K562 (cell line): ENCODE measurements around the gene STON2. TPM values are rescaled to one million over a fixed set of nuclear protein-coding genes. Genes with fewer than 3 reads are reported as not detected.

Experiments used
- ATAC-seq: fragments of 200-7000 bp; cut with Tn5 transposase; 3 replicates; pipeline ENCODE4 v1.9.1; 2020; ENCODE audit warnings: moderate library complexity
- BruUV-seq: library from RNA; stranded (reverse); fragments of 400-500 nt; replicated peaks from 2 replicates; lab custom pipeline; 2021; lab: Mats Ljungman, UMichigan
- CTCF ChIA-PET: fragments of 300-600 bp; formaldehyde crosslinking; extraction: SDS; loops from one replicate; lab custom pipeline; 2021; ENCODE audit warnings: low intra/inter-chr PET ratio; lab: Yijun Ruan, JAX
- POLR2A ChIA-PET: fragments of 300-600, 350-650 bp; sonication (Branson Sonifier 250); formaldehyde crosslinking; extraction: SDS; loops from one replicate; lab custom pipeline; 2021; ENCODE audit warnings: antibody characterized with exemption, inconsistent platforms; lab: Yijun Ruan, JAX
- DNase-seq, 4 experiments: peaks; one replicate each; pipeline versions ENCODE4 v3.0.0 to v3.0.0-alpha.2; 2011 to 2018; ENCODE audit warnings: low spot score in 3 of 4, mixed read lengths in 3 of 4; ENCODE audit errors: extremely low read depth in 1 of 4
- FAIRE-seq: peaks from 2 replicates; lab custom pipeline; 2011; peaks lifted over from hg19 to GRCh38; lab: Jason Lieb, UNC
- H2AFZ ChIP-seq: 2 replicates; pipeline ENCODE4 v1.6.0; 2011; ENCODE audit warnings: low read depth, low read length, control low read depth, inconsistent platforms
- H3K27ac ChIP-seq: fragments of 200-600 bp; 3 replicates; pipeline ENCODE4 v1.8.0; 2011; ENCODE audit warnings: low read depth, mild to moderate bottlenecking, control low read depth, inconsistent platforms, low read length, moderate library complexity, mixed read lengths; ENCODE audit errors: extremely low read depth
- H3K27me3 ChIP-seq, 2 experiments: fragments of 300-600 bp in 1 of 2; 2 replicates in 1 of 2; 3 replicates in 1 of 2; pipeline versions ENCODE4 v1.6.0 to v1.8.0; 2011; ENCODE audit warnings: inconsistent platforms in 2 of 2, low read length in 2 of 2, mild to moderate bottlenecking in 1 of 2, mixed read lengths in 1 of 2, moderate library complexity in 1 of 2; ENCODE audit not compliant: control insufficient read depth in 2 of 2, insufficient read depth in 2 of 2
- H3K36me3 ChIP-seq: fragments of 300-600 bp; 3 replicates; pipeline ENCODE4 v1.8.0; 2011; ENCODE audit warnings: mild to moderate bottlenecking, low read length, inconsistent platforms; ENCODE audit not compliant: control insufficient read depth, insufficient read depth
- H3K4me1 ChIP-seq, 2 experiments: fragments of 200-600 bp in 1 of 2; replicated peaks in 1 of 2; 2 replicates in 1 of 2; 3 replicates in 1 of 2; pipeline versions ENCODE4 v1.5.1 to v1.8.0; 2011; ENCODE audit warnings: inconsistent platforms in 2 of 2, low read length in 2 of 2, mild to moderate bottlenecking in 1 of 2, mixed read lengths in 1 of 2, moderate library complexity in 1 of 2; ENCODE audit not compliant: control insufficient read depth in 2 of 2, insufficient read depth in 2 of 2
- H3K4me2 ChIP-seq: 2 replicates; pipeline ENCODE4 v1.6.1; 2011; ENCODE audit warnings: low read length, control low read depth, inconsistent platforms, mixed read lengths; ENCODE audit not compliant: insufficient read depth
- H3K4me3 ChIP-seq: fragments of 200-600 bp; sonication (generic), shearing (Covaris generic); 2 replicates; pipeline ENCODE4 v1.5.1; 2016; ENCODE audit warnings: control low read depth, inconsistent platforms
- H3K79me2 ChIP-seq: fragments of 200-600 bp; 3 replicates; pipeline ENCODE4 v1.8.0; 2011; ENCODE audit warnings: low read length, inconsistent platforms; ENCODE audit not compliant: control insufficient read depth, insufficient read depth
- H3K9ac ChIP-seq, 2 experiments: 2 replicates each; pipeline versions ENCODE4 v1.6.0 to v1.6.1; 2011; ENCODE audit warnings: low read depth in 2 of 2, low read length in 2 of 2, control low read depth in 1 of 2, inconsistent platforms in 1 of 2, mild to moderate bottlenecking in 1 of 2, mixed read lengths in 1 of 2; ENCODE audit not compliant: insufficient read depth in 1 of 2
- H3K9me1 ChIP-seq: one replicate; pipeline ENCODE4 v1.6.0; 2011; ENCODE audit warnings: inconsistent platforms, mild to moderate bottlenecking, low read length, moderate library complexity; ENCODE audit not compliant: control insufficient read depth, insufficient read depth
- H3K9me3 ChIP-seq: replicated peaks from 2 replicates; pipeline ENCODE4 v1.5.1; 2011; ENCODE audit warnings: low read depth, low read length, inconsistent platforms; ENCODE audit not compliant: control insufficient read depth, insufficient read depth
- H4K20me1 ChIP-seq: replicated peaks from 2 replicates; pipeline ENCODE4 v1.6.1; 2011; ENCODE audit warnings: low read length, inconsistent platforms, mixed read lengths; ENCODE audit not compliant: control insufficient read depth, insufficient read depth
- EGR1 ChIP-seq: fragments of 450-650 bp; conservative IDR thresholded peaks from 2 replicates; pipeline ENCODE4 v1.6.1; 2017; ENCODE audit warnings: mild to moderate bottlenecking
- GATAD2A ChIP-seq: fragments of 450-650 bp; IDR thresholded peaks from 2 replicates; pipeline ENCODE4 v1.6.1; 2017
- HMG20B ChIP-seq: fragments of 250-450 bp; sonication (Bioruptor Pico); IDR thresholded peaks from 2 replicates; pipeline ENCODE4 v1.5.0; 2021; ENCODE audit warnings: mild to moderate bottlenecking
- KDM4B ChIP-seq, 2 experiments: fragments of 450-650 bp in 1 of 2; sonication (generic) in 1 of 2; IDR thresholded peaks; 2 replicates each; pipeline ENCODE4 v1.6.1; 2016 to 2017; ENCODE audit warnings: borderline replicate concordance in 2 of 2, antibody characterized with exemption in 1 of 2, low read depth in 1 of 2, mild to moderate bottlenecking in 1 of 2
- KLF16 ChIP-seq: IDR thresholded peaks from 2 replicates; pipeline ENCODE4 v1.6.1; 2016; ENCODE audit warnings: antibody characterized with exemption
- RNF2 ChIP-seq: sonication (generic); IDR thresholded peaks from 2 replicates; pipeline ENCODE4 v1.6.1; 2016
- TBP ChIP-seq: optimal IDR thresholded peaks from 2 replicates; pipeline ENCODE3; 2011; ENCODE audit warnings: low read depth, low read length, improper control_type of control experiment
- TEAD4 ChIP-seq, 2 experiments: sonication (generic) in 1 of 2; formaldehyde crosslinking in 1 of 2; IDR thresholded peaks; 2 replicates each; pipeline versions ENCODE4 v1.6.1 to v1.8.0; 2012 to 2022; ENCODE audit warnings: borderline replicate concordance in 1 of 2, inconsistent platforms in 1 of 2, low read length in 1 of 2, mild to moderate bottlenecking in 1 of 2, missing genetic modification reagents in 1 of 2
- U2AF1 ChIP-seq: fragments of 200-400 bp; formaldehyde crosslinking; optimal IDR thresholded peaks from 2 replicates; pipeline ENCODE3; 2017; ENCODE audit warnings: mild to moderate bottlenecking, low read depth, low read length, moderate library complexity
- ZC3H8 ChIP-seq: fragments of 450-650 bp; IDR thresholded peaks from 2 replicates; pipeline ENCODE4 v1.6.1; 2017
- ZNF699 ChIP-seq: fragments of 250-450 bp; sonication (Bioruptor Pico); IDR thresholded peaks from 2 replicates; pipeline ENCODE4 v1.8.0; 2021; ENCODE audit warnings: mild to moderate bottlenecking, moderate library complexity; ENCODE audit not compliant: insufficient replicate concordance
- WGBS: fragments of 100-300 bp; shearing (Covaris generic); methylation state at CpG from one replicate; pipeline ENCODE4 v1.1.6; 2016; ENCODE audit warnings: low coverage, mixed read lengths; ENCODE audit not compliant: insufficient coverage; ENCODE audit errors: missing lambda C conversion rate; 5-methylcytosine and 5-hydroxymethylcytosine counted together
- in situ Hi-C: fragments of 300-500 bp; cut with MboI; formaldehyde crosslinking; loops from 4 replicates; pipeline ENCODE4 v1.15.0; 2018; ENCODE audit warnings: inconsistent platforms, mixed read lengths
- intact Hi-C: fragments of 100-400 bp; cut with micrococcal nuclease; formaldehyde crosslinking; loops from 2 replicates; pipeline ENCODE4 v1.14.2; 2022
- polyA plus RNA-seq, 8 experiments: library from polyadenylated mRNA; depleted of rRNA in 4 of 8; stranded (reverse) in 5 of 8; unstranded in 3 of 8; fragments of >200 nt; fragmentation: Nextera tagmentation in 2 of 8; fragmentation: Illumina TruSeq in 1 of 8; extraction: Ambion mirVana in 2 of 8; extraction: Trizol in 1 of 8; gene quantifications; 2 replicates each; pipeline versions ENCODE4 v1.2.1 to v1.2.3, GENCODE V29; 2011 to 2014; ENCODE audit warnings: inconsistent platforms in 1 of 8, missing spikeins in 1 of 8
- total RNA-seq, 7 experiments: library from RNA; depleted of rRNA in 6 of 7; stranded (reverse); fragments of >200 nt in 6 of 7; fragmentation: Illumina TruSeq in 2 of 7; extraction: Trizol in 2 of 7; gene quantifications; 2 replicates each; pipeline versions ENCODE4 v1.2.1 to v1.2.3, GENCODE V29; 2011 to 2021; ENCODE audit warnings: low replicate concordance in 1 of 7
- TF ChIP-seq, protein P1 (sequence below): sonication (generic); formaldehyde crosslinking; IDR thresholded peaks from 2 replicates; pipeline ENCODE4 v1.8.0; 2022; ENCODE audit warnings: missing genetic modification reagents, mild to moderate bottlenecking, moderate library complexity, borderline replicate concordance
- TF ChIP-seq, protein P2 (sequence below): fragments of 250-450 bp; sonication (Bioruptor Pico); IDR thresholded peaks from 2 replicates; pipeline ENCODE4 v1.8.0; 2022; ENCODE audit warnings: inconsistent platforms, mild to moderate bottlenecking, moderate library complexity, borderline replicate concordance
- TF ChIP-seq, protein P3 (sequence below): fragments of 250-450 bp; sonication (Bioruptor Pico); IDR thresholded peaks from 2 replicates; pipeline ENCODE4 v1.5.1; 2021; ENCODE audit warnings: mild to moderate bottlenecking
- TF ChIP-seq, protein P4 (sequence below), 2 experiments: IDR thresholded peaks; 2 replicates each; pipeline ENCODE4 v1.6.1; 2011; ENCODE audit warnings: borderline replicate concordance in 1 of 2, control low read depth in 1 of 2, low read depth in 1 of 2, low read length in 1 of 2, mild to moderate bottlenecking in 1 of 2, mixed read lengths in 1 of 2, moderate library complexity in 1 of 2; ENCODE audit not compliant: insufficient read depth in 1 of 2, insufficient read length in 1 of 2, poor library complexity in 1 of 2, severe bottlenecking in 1 of 2; ENCODE audit errors: extremely low read depth in 1 of 2
- TF ChIP-seq, protein P5 (sequence below), 2 experiments: fragments of 450-650 bp; conservative IDR thresholded peaks; 2 replicates each; pipeline ENCODE4 v1.6.1; 2017; ENCODE audit warnings: mild to moderate bottlenecking in 2 of 2, moderate library complexity in 2 of 2

Gene STON2
- total and polyA plus RNA-seq, 9 of the 15 experiments (the other 6 are each of a cell fraction or from before 2014, with no cell fraction given): 7.8 to 99.3 (median 53.5) TPM

DNA sequence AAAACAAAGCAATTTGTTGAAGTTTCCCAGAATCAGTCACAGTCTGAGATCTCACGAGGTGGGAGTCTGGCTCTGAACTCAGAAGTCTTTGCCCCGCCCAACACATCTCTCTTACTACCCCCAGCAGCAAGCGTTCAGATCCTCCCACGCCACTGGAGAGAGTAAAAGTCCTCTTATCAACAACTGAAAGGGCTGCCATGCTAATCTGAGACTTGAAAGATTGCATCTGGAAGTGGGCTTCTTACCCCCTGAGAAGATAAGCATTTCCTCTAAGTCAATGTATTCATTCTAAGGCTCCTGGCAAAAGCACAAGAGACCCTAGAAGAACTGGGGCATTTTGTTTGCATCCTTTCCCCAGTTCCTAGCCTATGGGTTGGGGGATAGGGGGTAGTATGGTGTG lies 34.1 kb upstream of the STON2 start:
- peak; percentile 82 for FAIRE-seq
- Histone ChIP-seq H3K9me3 (no peaks in the 10 kb centered on the region), H3K36me3 (peaks cover 17% of the 10 kb centered on the region), H2AFZ (no peak overlapping the region), H3K27me3 (no peaks in the 10 kb centered on the region), H3K79me2 (peaks cover 76% of the 10 kb centered on the region), H3K9me1 (no peaks in the 10 kb centered on the region), H3K27ac (peak overlapping the region; percentile 69), H4K20me1 (no peaks in the 10 kb centered on the region), H3K4me2 (peak overlapping the region; percentile 92), H3K4me3 (peak overlapping the region; percentile 59), H3K4me1 (peaks cover 29 to 52% of the 10 kb centered on the region in 2 experiments), H3K9ac (peak overlapping the region; percentile 42 to 74; a peak in 3 of 4 replicates)
- CTCF ChIA-PET: no interaction called here
- POLR2A ChIA-PET: no interaction called here
- in situ Hi-C loops: no loop called here
- peak; percentile 51 for ATAC-seq
- 3% methylated on average over 4 of the region's 4 CpGs for WGBS
- peak; percentile 42 to 87 (median 48) for DNase-seq
- BruUV-seq: no TSS peak
- intact Hi-C loops: loop anchor here (2.0 to 5.0 kb wide), 2 partner anchors 19 to 132 kb away; no protein-coding TSS in a partner anchor
- TF ChIP-seq TEAD4 (IDR thresholded peaks at IDR 0.05; ENCODE audit: low read length) (peak; percentile 79), TEAD4 (CRISPR knock-in tag; IDR thresholded peaks at IDR 0.05; ENCODE audit: borderline replicate concordance) (no peak), RNF2 (peak; percentile 66; the same call in 1 of the 2 replicates), GATAD2A (peak; percentile 76), KDM4B (IDR thresholded peaks at IDR 0.05; ENCODE audit: borderline replicate concordance in 2 of 2, low read depth in 1 of 2) (no peak), TBP (no peak), EGR1 (peak; percentile 89), HMG20B (CRISPR knock-in tag) (no peak), KLF16 (peak; percentile 83), U2AF1 (no peak), ZC3H8 (no peak), ZNF699 (no peak)
- TF ChIP-seq, protein P1, sequence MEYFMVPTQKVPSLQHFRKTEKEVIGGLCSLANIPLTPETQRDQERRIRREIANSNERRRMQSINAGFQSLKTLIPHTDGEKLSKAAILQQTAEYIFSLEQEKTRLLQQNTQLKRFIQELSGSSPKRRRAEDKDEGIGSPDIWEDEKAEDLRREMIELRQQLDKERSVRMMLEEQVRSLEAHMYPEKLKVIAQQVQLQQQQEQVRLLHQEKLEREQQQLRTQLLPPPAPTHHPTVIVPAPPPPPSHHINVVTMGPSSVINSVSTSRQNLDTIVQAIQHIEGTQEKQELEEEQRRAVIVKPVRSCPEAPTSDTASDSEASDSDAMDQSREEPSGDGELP (CRISPR knock-in tag): no peak
- TF ChIP-seq, protein P2, sequence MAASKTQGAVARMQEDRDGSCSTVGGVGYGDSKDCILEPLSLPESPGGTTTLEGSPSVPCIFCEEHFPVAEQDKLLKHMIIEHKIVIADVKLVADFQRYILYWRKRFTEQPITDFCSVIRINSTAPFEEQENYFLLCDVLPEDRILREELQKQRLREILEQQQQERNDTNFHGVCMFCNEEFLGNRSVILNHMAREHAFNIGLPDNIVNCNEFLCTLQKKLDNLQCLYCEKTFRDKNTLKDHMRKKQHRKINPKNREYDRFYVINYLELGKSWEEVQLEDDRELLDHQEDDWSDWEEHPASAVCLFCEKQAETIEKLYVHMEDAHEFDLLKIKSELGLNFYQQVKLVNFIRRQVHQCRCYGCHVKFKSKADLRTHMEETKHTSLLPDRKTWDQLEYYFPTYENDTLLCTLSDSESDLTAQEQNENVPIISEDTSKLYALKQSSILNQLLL (CRISPR knock-in tag): no peak
- TF ChIP-seq, protein P3, sequence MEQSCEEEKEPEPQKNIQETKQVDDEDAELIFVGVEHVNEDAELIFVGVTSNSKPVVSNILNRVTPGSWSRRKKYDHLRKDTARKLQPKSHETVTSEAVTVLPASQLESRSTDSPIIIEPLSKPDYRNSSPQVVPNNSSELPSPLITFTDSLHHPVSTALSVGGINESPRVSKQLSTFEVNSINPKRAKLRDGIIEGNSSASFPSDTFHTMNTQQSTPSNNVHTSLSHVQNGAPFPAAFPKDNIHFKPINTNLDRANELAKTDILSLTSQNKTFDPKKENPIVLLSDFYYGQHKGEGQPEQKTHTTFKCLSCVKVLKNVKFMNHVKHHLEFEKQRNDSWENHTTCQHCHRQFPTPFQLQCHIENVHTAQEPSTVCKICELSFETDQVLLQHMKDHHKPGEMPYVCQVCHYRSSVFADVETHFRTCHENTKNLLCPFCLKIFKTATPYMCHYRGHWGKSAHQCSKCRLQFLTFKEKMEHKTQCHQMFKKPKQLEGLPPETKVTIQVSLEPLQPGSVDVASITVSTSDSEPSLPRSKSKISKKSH (CRISPR knock-in tag): no peak
- TF ChIP-seq, protein P4, sequence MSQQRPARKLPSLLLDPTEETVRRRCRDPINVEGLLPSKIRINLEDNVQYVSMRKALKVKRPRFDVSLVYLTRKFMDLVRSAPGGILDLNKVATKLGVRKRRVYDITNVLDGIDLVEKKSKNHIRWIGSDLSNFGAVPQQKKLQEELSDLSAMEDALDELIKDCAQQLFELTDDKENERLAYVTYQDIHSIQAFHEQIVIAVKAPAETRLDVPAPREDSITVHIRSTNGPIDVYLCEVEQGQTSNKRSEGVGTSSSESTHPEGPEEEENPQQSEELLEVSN (IDR thresholded peaks at IDR 0.05; ENCODE audit: borderline replicate concordance in 1 of 2, extremely low read depth in 1 of 2, insufficient read depth in 1 of 2, insufficient read length in 1 of 2, low read depth in 1 of 2, low read length in 1 of 2, poor library complexity in 1 of 2, severe bottlenecking in 1 of 2): no peak
- TF ChIP-seq, protein P5, sequence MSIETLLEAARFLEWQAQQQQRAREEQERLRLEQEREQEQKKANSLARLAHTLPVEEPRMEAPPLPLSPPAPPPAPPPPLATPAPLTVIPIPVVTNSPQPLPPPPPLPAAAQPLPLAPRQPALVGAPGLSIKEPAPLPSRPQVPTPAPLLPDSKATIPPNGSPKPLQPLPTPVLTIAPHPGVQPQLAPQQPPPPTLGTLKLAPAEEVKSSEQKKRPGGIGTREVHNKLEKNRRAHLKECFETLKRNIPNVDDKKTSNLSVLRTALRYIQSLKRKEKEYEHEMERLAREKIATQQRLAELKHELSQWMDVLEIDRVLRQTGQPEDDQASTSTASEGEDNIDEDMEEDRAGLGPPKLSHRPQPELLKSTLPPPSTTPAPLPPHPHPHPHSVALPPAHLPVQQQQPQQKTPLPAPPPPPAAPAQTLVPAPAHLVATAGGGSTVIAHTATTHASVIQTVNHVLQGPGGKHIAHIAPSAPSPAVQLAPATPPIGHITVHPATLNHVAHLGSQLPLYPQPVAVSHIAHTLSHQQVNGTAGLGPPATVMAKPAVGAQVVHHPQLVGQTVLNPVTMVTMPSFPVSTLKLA (conservative IDR thresholded peaks at IDR 0.05): peak in 1 of 2 experiments; percentile 33; a peak in 2 of 4 replicates
